NCI-H446 (cell line): Measurements from ENCODE around the gene NPC2.

Experiments
- DNase-seq, 2 experiments: peaks; one replicate each; lab custom pipeline; 2025; lab: John Stamatoyannopoulos, UW

The NPC2 gene

DNA sequence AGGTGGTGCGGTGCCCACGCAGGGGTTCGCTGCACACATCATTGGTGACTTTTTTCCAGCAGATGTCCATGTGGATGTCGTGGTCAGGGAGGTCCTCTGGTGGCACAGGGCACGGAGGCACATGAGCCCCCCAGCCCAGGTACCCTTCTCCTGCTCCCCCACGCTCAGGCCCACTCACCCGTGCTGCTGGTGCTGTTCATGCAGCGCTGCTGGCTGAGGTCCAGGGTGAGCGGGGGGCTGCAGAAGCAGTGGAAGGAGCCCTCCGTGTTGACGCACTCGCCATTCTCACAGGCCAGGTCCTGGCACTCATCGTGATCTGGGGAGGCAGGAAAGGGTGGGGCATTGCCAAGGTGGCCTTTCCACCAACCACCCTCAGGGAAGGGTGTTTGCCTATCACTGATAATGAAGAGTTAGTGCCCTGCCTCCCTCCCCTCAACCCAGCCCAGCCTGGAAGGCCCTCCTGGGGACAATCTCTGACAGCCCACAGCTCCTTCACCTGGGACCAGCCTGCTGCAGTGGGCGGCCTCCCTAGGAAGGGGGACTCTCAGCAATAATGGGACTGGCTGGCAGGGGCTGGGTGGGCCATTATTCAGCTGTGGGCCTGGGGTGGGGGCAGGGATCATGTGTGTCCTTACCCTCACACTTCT is 10.3 kb upstream of the NPC2 start:
- DNase-seq = no peak

DNA sequence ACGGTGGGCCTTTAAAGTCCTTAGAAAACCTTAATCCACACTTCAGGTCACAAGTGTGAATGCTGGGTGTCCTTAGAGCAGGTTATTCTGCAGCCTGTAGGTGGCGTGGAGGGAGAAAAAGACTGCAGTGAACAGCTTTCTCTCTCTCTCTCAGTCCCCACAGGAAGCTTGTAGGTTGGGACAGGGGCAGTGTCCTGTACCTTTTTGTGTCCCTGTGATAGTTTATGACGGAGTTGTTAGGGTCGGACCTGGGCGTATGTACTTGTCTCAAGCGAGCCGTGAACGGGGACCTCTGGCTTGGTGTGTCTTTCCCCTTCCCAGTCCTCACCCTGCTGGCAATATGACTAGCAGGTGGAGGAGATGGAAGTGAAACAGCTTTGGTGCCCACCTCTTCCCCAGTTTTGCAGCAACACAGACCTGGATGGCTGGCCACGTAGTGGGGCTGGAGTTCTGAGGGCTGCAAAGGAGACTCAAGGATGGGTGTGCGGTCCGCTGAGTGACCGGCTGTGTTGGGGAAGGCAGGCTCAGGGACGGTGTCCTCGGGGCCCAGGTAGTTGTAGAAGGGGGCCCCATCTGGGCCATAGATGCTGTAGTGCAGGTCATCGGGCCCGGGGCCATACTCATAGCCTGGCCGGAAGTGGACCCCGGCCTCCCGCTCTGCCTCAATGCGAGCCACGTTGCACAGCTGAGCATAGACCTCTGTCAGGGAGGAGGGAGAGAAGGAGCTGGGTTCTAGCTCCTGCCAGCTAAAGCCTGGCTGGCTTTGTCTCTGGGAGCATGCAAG is 9.3 kb upstream of the NPC2 start:
- DNase-seq = peak in 1 of 2 experiments; percentile 39

DNA sequence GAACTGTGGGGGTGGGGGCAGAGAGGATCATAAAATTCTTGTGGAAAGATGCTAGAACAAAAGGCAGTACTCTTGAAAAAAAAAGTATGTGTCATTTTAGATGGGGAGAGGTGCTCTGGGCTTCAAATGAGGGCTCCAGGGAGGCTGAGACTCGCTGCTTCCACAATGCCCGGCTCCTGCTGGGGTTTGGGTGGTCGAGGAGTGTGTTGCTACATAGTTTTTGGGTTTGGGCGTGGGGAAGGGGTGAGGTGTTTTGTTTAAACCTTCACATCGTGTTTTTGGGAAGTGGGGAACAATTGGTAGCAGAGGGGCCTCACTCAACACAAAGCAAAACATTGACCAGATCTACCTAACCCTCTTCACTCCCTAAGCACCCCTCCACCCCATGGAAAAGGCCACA is 8.6 kb upstream of the NPC2 start:
- DNase-seq = no peak

DNA sequence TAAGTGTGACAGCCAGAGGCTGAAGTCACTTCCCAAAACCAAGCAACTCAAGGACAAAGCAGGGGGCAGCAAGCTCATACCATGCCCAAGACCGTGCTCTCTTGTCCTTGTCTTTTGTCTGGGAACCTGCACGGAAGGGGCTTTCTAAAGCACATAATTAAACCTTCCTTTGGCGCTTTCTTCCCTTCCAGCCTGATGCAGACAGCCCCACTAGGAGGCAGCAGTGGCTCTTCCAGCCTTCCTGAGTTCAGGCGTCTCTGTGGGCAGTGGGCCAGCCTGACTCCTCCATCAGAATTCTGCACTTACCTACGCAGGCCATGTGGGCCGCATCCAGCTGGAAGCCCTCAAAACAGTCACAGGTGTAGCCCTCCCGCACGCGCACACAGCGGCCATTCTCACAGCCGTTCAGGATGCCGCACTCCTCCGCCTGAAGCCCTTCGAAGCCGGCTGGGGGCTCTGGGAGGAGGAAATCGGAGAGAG is 8.1 kb upstream of the NPC2 start:
- DNase-seq = peak; percentile 63 to 78

DNA sequence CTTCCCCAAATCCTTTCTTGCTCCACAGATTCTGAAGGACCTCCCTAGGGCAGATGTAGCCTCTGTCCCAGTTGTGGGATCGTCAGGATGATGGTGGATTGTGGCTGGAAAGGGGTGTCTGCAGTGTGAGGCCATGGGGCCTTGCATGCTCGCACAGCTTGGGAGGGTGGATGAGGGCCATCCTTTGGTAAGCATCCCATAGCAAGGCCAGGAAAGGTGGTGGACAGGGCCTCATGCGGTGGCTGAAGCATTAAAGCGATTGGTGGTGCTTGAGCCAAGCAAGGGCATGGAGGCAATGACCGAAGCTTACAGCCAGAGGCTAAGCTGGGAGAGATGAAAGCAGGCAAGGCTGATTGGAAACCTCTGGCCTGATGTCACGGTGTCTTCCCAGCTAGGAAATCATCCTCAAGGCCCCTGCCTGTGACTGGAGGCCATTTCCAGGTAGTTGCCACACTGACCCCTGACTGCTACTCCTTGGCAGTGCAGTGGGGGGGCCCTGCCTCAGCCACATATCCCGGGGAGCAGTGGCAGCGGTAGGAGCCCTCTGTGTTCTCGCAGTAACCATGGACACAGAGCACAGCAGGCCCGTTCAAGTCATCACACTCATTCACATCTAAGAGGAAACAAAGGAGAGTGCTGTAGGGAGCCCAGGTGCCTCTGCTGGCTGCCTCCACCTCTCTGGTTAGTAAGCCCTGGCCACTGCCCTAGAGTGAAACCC is 7.5 kb upstream of the NPC2 start:
- no peak for DNase-seq

DNA sequence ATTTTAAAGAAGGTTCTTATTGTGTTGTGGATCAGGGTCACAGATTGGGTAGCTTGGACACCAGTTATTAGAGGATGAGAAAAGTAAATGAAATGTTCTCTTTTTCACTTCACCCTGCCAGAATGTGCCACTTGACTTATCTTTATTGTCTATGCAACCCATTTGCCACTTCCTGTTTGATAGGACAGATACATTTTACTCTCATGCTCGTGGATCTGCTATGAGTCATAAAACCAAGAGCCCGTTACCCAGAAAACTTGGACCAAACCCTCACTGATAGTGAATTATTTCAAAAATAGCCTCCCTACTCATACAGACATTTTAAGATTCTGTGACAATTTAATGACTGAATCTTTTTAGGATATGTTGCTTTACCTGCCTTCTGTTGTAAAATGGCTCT is 2.3 kb upstream of the NPC2 start:
- no peak for DNase-seq

DNA sequence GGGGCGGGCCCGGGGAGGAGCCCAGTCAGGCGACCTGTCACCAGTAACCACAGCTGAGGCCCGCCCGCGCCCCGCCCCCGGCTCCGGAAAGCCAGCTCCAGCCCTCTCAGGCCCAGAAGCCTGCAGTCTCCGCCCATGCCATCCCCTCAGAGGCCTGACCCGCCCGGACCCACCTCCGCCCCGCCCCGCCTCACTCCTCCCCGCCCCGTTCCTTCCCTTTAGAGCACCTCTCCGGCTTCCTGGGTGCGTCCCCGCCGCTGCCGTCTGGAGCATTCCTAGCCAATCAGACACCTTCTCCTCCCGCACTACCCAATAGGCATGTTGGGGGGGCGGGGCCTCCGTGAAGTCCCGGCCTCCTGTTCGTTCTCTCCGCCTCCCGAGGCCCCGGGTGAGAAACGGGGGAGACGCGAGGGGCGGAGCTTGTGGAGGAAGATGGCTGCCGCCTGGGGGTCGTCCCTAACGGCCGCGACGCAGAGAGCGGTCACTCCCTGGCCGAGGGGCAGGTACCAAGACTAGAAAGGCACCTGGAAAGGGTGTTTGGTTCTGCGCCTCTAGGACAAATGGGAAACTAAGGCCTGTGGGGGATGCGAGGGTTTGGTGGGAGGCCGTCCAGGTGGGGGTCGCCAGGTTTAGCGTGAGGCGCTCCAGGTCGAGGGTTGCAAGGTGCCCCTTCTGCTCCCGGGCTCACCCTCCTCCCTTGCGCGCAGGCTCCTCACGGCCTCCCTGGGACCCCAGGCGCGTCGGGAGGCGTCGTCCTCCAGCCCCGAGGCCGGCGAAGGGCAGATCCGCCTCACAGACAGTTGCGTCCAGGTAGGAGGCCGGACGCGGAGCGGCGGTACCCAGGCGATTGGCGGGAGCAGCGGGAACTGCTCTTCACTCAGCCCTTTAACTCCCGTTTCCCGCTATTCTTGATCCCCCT is 497 bp upstream of the NPC2 start, which contains the start of gene ISCA2:
TSS of gene ISCA2 (plus strand) at position 423 of the 919 bp plus-strand sequence. CDS start at position 433, 10 bp downstream.
- peak; percentile 97 to 99 for DNase-seq

DNA sequence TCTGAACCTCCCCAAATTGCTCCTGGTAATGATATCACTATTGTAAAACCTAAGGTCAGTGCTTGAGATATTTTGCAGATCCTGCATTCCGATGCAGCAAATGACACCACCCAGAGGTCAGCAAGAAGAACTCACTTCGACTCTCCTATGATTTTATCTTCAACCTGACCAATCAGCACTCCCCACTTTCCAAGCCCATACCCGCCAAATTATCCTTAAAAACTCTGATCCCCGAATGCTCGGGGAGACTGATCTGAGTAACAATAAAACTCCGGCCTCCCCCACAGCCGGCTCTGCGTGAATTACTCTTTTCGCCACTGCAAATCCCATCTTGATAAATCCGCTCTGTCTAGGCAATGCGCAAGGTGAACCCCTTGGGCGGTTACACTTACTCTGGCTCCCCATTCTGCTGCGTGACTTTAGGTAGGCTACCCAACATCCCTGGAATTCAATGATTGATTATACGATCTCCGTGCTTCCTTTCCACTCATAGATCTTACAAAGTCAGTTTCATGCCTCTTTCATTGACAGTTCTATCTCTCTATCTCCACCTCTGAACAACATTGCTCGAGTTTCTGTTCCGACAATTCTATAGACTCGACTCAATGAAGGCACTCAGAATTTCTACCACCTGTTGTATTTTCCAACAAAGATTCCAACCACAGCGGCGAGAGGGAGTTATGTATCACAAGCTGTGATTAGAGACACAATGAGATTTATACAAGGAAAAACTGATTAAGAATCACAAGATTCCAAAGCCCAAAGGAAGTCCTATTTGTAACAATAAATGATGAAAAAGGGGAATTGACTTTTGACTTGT is 939 bp downstream of the NPC2 start:
- no peak for DNase-seq

DNA sequence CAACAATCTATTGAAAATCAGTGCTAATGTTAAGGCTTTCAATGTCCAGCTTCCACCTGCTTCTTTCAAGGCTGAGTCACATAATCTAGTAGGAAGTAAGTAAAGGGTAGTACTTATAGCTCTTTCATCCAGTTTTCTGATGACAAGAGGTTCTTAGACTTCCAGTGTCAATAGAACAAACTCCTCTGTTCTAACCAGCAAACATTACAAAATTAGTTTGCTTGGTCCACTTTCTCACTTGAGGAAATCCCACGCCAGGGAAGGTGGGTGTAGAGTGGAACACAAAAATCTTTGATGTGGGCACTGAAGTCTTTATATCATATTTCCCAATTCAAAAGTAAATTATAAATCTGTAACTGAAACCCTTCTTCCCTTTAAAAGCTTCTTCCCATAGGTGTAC is 2.6 kb downstream of the NPC2 start:
- no peak for DNase-seq

DNA sequence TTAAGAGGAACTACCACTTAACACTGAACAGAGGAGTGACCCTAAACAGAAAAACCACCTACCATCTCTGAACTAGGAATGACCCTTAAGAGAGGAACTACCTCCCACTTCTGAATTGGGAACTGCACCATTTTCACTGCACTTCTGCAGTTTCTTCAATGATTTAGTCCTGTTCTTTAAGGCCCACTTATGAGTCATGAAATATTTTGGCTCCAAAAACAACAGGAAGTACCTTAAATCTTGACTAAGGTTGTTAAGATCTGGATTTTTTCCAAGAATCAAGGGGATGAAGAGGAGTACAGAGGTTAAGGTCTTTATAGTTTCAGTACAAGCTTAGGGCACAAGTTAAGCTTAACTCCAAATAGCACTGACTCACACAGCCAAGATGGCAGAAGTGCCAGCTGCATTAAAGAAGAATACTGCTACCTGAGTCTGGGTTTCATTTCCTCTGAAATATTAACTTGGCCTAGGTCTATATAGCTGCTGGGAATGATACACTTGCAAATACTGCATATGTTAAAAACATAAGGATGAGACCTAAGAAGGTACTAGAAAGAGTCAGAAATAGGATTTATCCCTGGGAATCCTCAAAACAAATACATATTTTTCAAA is 4.2 kb downstream of the NPC2 start:
- no peak for DNase-seq

DNA sequence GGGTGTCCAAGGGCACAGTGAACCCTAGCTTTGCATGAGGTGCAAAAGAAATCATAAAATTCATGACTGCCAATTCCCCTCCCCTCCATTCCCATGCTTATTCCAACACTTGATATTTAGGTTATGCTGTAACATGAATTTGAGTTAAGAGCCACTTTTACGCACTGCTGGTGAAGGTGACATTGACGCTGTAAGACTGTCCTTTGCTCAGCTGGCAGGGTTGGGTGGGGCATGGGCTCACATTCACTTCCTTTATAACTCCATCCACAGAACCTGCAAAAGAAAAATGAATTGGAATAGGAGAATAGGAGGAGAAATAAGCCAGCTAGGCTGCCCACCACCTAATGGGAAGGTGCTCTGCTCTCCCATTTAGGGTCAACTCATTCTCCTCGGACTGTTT is 6.9 kb downstream of the NPC2 start:
- no peak for DNase-seq

DNA sequence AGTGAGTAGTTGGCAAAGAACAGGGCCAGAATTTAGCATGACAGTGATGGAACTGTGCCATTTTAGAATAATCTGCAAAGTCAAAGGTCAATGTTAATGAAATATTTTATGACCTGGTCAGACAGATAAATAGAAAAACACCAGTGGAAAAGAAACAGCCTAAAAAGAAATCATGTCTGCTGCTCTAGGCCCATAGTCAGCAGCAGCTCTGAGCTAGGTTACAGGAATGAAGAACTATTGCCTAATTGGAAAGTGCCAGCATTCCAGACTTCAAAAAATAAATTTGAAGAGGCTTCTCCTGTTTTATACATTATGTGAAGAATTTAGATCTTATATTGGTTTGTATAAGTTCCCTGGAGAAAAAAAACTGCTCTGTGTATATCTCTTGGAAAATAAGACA is 9.8 kb downstream of the NPC2 start:
- DNase-seq = no peak

DNA sequence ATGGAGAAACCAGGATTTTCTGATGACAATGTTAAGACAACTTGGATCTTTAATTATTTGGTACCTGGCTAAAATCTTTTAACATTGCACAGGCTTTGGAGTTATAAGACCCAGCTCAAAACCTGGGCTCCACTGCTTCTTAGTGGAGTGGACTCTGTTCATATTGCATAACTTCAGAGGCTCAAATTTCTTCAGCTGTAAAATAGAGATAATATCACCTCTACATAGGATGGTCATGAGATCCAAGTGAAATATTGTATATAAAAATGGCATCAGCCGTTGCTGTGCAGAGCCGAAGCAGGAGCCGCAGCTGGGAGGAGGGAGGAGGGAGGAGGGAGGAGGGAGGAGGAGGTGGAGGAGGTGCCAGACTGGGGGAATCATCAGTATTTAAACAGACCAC is 10.5 kb downstream of the NPC2 start:
- DNase-seq = no peak

DNA sequence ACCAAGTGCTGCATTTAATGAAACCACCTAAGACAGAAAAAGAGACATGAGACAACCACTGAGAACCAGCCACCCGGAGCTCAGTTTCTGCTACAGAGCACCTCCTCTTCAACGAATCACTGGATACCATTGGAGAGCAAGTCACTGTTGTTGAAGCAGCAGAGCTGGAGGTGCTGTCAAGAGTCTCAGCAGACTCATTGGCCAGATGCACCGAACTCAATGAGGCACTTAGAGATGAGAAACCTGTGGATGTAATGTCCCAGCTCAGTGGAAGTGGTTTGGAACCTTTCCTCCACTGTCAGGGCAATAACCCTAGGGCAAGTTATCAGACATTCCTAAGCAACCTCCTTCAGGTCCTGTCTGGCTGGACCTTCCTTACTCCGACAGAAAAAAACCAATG is 13.1 kb downstream of the NPC2 start:
- no peak for DNase-seq

DNA sequence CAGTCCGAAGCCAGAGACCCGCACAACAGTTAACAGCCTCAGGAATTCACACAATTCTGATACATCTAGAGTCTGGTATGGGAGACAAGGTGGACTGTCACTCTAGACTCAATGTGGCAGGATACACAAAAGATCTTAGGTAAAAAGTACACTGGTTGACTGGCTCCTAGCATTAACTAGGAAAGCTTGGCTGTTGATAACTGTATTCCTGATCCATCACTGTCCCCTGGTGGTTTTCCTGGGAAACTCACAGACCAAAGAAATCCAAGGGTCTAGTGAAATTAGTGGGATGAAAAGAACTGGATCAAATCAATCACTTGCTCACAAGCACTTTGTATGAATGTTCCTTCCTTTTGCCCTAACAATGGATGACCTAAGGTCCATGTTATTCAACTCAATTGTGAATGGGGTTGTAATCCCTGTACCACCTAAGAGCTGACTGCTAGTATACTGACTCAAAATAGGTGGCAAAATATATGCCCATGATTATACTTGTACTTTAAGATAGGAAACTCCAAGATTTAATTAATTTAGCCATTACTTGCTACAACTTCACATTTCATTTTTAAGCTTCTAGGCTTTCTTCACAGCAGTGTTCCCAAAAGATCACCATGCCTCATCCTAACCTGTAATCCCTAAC is 14.0 kb downstream of the NPC2 start:
- peak in 1 of 2 experiments; percentile 25 for DNase-seq

DNA sequence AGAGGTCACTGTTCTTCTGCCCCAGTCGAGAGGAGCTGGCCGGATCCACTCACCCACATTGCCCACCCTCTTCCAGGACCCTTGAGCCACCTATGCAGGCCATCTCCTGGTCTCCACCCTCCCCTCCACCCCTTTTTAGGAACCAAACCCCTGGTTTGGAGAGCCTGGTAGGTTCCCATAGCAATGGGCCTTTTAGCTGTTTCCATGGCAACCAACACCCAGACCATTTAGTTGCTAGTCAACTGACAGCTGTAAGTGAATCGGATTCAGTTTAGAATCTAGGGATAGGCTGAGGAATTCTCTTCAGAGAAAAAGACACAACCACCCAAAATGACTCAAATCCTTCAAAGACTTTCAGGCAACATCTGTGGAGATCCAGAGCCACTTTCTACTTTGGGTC is 16.5 kb downstream of the NPC2 start:
- DNase-seq = peak in 1 of 2 experiments; percentile 23

DNA sequence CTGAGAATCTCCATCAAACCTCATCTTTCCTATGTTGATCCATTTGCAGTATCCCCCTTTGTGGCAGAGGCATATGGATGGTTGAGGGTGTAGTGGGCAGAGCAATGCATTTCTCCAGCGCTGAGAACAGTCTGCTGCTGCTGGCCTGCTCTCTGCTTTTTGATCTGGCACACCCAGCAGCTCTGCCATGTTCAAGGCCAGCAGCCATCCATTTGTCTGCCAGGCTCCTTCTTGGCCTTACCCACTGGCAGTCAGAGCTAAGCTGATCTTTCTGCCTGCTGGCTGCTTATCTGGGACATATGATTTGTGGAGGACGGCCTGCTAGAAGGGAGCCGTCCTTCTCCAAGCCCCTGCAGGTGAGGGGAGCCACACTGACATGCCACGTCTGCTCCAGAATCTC is 17.0 kb downstream of the NPC2 start:
- no peak for DNase-seq

DNA sequence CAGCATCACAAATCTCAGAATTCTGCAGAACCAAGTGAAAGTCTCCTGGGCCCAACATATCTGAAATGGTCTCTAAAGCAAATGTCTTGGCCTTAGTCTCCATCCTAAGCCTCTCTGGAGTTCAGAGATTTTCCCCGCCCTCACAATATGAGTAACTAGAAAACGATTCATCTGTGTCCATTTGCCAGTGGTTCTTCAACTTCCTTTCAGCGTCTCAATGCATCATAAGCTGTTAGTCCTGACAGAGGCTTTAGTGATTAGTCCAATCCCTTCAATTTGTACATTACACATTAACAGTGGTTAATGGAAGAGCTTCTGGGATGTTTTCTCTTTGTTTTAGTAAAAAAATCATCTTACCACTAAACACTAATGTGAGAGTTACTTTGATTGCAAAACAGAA is 17.4 kb downstream of the NPC2 start:
- no peak for DNase-seq

DNA sequence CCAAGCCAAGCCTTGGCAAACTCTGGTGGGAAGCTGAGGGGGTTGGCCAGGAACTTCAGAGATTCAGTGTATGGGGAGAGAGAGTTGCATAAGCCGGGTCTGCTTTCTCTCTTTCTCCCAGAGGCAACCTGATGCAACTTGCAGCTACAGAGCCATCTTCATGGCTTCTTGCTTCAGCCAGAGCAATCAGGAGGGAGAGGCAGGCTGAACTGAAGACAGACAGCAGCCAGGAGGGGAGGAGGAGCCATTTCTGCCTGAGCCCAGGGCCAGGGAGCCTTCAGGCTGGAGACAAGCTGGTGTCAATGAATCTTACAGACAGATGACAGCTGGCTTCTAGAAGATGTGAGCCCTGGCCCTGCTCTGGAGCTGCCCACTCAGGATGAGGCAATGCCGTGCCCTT is 18.7 kb downstream of the NPC2 start:
- DNase-seq = peak in 1 of 2 experiments; percentile 6

DNA sequence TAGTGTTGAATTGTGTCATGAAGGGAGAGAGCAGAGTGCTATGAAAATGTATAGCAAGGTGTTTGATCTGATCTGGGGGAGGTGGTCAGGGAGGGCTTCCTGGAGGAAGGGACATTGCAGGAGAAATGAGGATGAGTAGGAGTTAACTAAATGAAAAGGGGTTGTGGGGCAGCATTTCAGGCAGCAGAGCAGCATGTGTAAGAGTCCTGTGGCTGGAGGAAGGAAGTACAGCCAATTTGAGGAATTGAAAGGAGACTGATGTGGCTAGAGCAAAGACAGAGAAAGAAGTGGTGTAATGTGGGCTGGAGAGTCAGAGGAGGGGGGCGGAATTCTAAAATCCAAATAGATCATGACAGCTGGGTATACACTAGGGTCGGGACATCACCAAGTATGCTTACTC is 20.5 kb downstream of the NPC2 start:
- no peak for DNase-seq
